SHP77 (cell line): ENCODE results near the gene ELF1.
"Not testable (repeated sequence)": the region's sequence is repeated elsewhere in the genome, so short reads cannot be mapped to it uniquely, and the experiment has no call there.

Source experiments
- DNase-seq, 2 experiments: peaks; one replicate each; lab custom pipeline; 2025; lab: John Stamatoyannopoulos, UW

Gene ELF1

GRCh38 chr13:40982772-40983171 lies 36.3 kb downstream of the ELF1 start:
- no peak for DNase-seq

DNA sequence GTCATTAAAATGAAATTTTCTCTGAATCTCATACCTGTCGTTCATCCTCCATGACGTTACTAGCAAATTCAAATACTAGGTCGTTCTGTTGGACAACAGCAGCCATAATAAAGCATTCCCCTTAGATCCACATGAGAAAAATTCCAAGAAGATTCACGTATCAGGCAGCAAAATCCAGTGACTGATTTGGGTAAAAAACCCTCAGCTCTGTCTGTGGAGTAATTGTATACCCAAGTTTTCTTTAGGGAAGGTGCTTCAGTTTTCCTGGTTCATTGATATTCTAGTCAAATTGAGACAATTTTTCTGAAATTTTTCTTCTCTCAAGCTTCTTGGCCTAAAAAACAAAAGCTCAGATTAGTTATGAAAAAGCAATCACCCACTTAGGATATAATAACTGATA lies 37.2 kb downstream of the ELF1 start:
- no peak for DNase-seq

DNA sequence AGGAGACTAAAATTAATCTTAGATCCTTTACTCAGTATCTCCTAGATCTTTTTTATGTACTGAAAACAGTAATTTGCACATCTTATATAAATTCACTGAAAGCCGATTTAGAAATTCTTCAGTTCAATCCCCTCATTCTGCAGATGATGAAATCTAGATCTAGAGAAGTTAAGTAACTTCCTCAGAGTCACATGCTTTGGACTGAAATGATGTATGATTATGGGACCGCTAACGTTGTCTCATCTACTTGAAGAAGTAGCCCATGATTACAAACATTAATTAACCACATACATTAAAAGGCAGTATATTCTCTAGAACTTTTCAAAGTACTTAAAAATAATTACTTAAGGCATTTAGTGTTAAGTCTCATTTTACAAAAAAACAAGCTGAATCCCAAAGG lies 37.8 kb downstream of the ELF1 start:
- DNase-seq, result no peak

- DNase-seq, result no peak
Observed at GRCh38 chr13:40980461-40980860, 38.7 kb downstream of the ELF1 start.

GRCh38 chr13:40979232-40979631 lies 39.9 kb downstream of the ELF1 start:
- no peak for DNase-seq

GRCh38 chr13:40978109-40978508 lies 41.0 kb downstream of the ELF1 start:
- not testable (repeated sequence) for DNase-seq

DNA sequence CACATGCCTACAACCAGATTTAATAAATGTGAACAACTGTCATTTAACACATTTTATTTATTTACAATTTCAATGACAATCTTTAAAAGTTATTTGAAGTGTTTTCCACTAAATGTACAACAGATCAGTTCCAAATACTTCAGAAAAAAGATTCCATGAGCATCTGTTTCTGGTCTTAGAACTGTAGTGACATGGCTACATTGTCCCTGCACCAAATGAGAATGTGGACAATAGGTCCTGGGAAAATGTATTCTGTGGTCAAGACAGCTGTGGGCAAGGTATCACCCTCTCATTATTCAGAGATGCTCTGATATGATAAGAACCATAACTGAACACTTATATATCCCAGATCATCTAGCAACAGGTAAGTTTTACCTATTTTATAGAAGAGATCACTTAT lies 43.7 kb downstream of the ELF1 start:
- DNase-seq, result no peak

- DNase-seq, result no peak
Observed at GRCh38 chr13:40974460-40975407, 44.4 kb downstream of the ELF1 start.

- DNase-seq, result no peak
Observed at GRCh38 chr13:40973409-40973808, 45.7 kb downstream of the ELF1 start.

- DNase-seq, result no peak
Observed at GRCh38 chr13:40971321-40971720, 47.8 kb downstream of the ELF1 start.

DNA sequence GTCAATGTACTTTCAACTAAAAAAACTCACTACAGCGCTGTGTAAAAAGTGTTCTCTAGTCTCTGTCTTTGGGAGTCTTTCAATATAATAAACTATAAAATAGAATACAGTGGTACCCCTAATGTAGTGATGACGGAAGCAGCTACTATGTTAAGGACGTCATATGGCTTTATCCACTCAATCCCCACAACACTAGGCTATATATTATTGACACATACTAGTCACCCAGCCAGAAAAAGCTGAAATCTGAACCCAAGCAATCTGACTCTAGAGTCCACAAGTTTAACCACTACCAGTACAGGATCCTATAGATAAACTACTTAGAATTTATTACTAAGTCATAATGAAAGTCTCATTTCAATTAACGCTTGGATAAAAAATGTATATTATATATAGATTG lies 48.3 kb downstream of the ELF1 start:
- DNase-seq, result no peak

GRCh38 chr13:40969169-40969901 lies 49.8 kb downstream of the ELF1 start:
- no peak for DNase-seq

DNA sequence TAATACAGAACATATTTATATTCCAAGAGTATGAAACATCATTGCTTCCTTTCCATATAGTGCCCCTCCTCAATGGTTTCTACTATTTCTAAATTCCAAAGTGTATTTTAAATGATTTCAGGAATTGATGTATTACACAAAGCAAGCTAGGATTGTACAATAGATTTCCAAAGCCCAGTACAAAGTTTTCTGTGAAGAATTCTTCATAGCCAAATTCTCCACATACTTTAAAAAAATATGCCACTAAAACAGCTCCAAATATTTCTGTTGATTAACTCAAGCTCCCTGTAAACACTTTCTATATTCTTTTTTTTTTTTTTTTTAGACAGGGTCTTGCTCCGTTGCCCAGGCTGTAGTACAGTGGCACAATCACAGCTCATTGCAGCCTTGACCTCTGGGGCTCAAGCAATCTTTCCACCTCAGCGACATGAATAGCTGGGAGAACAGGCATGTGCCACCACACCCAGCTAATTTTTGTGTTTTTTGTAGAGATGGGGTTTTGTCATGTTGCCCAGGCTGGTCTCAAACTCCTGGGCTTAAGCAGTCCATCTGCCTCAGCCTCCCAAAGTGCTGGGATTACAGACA lies 50.6 kb downstream of the ELF1 start:
- no peak for DNase-seq

GRCh38 chr13:40966298-40966697 lies 52.8 kb downstream of the ELF1 start:
- no peak for DNase-seq

GRCh38 chr13:40963927-40964326 lies 55.2 kb downstream of the ELF1 start:
- no peak for DNase-seq

- DNase-seq, result no peak
Observed at GRCh38 chr13:40961826-40962225, 57.3 kb downstream of the ELF1 start.

GRCh38 chr13:40961214-40961613 lies 57.9 kb downstream of the ELF1 start:
- no peak for DNase-seq

GRCh38 chr13:40960716-40961115 lies 58.4 kb downstream of the ELF1 start:
- no peak for DNase-seq

DNA sequence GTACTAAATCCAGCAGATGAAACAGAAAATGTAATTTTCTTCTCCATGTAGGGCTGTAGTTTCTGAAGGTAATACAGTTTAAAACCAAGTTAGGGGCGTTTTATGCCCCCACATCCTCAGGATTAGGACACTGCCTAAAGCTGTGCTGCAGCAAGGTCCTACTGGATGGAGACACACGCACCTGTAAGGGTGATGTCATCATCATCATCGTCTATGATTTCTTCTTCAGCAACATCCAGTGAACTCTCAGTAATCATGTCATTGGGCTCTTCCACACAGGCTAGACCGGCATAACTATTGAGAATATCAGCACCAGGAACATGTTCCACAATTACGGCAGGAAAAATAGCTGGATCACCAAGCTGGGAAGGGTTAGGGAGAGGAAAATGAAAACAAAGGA lies 60.5 kb downstream of the ELF1 start:
- DNase-seq, result no peak

DNA sequence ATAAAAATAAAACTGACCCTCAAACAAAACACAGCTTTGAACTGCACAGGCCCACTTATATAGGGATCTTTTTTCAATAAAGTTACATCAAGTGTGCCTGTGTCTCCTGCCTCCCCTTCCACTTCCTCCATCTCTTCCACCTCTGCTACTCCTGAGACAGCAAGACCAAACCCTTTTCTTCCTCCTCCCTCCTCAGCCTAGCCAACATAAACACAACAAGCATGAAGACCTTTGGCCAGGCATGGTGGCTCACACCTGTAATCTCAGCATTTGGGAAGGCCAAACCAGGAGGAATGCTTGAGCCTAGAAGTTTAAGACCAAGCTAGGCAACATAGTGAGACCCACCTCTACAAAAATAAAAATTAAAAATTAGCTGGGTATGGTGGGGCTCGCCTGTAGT lies 72.6 kb downstream of the ELF1 start:
- no peak for DNase-seq

- DNase-seq, result no peak
Observed at GRCh38 chr13:40943073-40943472, 76.0 kb downstream of the ELF1 start.

DNA sequence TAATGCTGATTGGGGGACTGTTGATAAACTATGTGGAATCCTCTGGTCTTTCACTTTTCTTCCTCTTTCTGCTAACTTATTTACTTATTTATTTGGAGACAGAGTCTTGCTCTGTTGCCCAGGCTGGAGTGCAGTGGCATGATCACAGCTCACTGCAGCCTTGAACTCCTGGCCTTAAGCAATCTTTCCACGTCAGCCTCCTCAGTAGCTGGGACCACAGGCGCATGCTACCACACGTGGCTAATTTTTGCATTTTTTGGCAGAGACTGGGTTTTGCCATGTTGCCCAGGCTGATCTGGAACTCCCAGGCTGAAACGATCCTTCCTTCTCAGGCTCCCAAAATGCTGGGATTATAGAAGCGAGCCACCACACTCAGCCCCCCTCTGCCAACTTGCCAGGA lies 77.5 kb downstream of the ELF1 start:
- no peak for DNase-seq

DNA sequence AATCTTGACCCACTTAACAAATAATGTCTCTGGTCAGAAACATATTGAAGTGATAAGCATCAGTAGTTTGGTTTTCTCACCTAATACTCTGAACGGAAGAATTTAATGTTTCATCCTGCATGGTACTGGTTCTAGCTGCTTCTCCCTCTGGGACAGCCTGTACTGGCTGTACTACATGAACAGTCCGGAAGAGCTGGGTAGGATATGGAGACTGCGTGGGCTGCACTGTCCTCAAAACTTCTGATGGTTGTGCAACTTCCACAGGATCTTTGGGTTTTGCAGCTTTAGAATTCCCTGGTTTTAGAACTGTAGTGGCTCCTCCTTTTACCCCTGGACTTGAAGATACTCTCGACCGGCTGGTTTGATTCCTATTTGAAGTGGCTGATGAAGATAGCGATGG lies 78.3 kb downstream of the ELF1 start:
- DNase-seq, result no peak
